HL-60 (cell line): Measurements from ENCODE around the gene IL18BP.

Experiments used
- DNase-seq, 2 experiments: peaks; one replicate each; pipeline ENCODE4 v3.0.0-alpha.2; 2010 to 2020; ENCODE audit warnings: low read depth in 1 of 2, low spot score in 1 of 2
- H3K27ac ChIP-seq: fragments of 250-450 bp; sonication (Bioruptor Pico); replicated peaks from 2 replicates; pipeline ENCODE4 v1.5.1; 2020; ENCODE audit warnings: mild to moderate bottlenecking, moderate library complexity
- H3K27me3 ChIP-seq: fragments of 250-450 bp; sonication (Bioruptor Pico); 2 replicates; pipeline ENCODE4 v1.5.1; 2021; ENCODE audit warnings: mild to moderate bottlenecking, moderate library complexity; ENCODE audit not compliant: insufficient read depth, poor library complexity, severe bottlenecking
- H3K4me3 ChIP-seq: replicated peaks from 2 replicates; pipeline ENCODE4 v1.5.1; 2011; ENCODE audit warnings: mild to moderate bottlenecking, control low read depth, low read length; ENCODE audit not compliant: insufficient read depth
- GABPA ChIP-seq: IDR thresholded peaks from 2 replicates; pipeline ENCODE4 v1.6.1; 2012; ENCODE audit warnings: low read depth
- POLR2AphosphoS5 ChIP-seq: IDR thresholded peaks from 2 replicates; pipeline ENCODE4 v1.6.1; 2012; ENCODE audit warnings: low read depth
- REST ChIP-seq: IDR thresholded peaks from 2 replicates; pipeline ENCODE4 v1.6.1; 2012; ENCODE audit warnings: low read depth; ENCODE audit not compliant: insufficient replicate concordance
- SPI1 ChIP-seq: IDR thresholded peaks from 2 replicates; pipeline ENCODE4 v1.6.1; 2012; ENCODE audit warnings: low read depth, mild to moderate bottlenecking, borderline replicate concordance
- TF ChIP-seq, protein P1 (sequence below): IDR thresholded peaks from one replicate; pipeline ENCODE4 v1.5.1; 2011; ENCODE audit warnings: low read length, control low read depth, inconsistent platforms; ENCODE audit not compliant: insufficient read depth

The IL18BP gene

GRCh38 chr11:71999798-72000197, 1.1 kb downstream of the IL18BP start:
- no peak for DNase-seq
- Histone ChIP-seq H3K27me3 (no peaks in the 10 kb centered on the region), H3K27ac (no peak overlapping the region), H3K4me3 (no peak overlapping the region)
- TF ChIP-seq SPI1 = no peak
- no peak for TF ChIP-seq REST
- TF ChIP-seq POLR2AphosphoS5 = no peak
- no peak for TF ChIP-seq GABPA
- TF ChIP-seq, protein P1, sequence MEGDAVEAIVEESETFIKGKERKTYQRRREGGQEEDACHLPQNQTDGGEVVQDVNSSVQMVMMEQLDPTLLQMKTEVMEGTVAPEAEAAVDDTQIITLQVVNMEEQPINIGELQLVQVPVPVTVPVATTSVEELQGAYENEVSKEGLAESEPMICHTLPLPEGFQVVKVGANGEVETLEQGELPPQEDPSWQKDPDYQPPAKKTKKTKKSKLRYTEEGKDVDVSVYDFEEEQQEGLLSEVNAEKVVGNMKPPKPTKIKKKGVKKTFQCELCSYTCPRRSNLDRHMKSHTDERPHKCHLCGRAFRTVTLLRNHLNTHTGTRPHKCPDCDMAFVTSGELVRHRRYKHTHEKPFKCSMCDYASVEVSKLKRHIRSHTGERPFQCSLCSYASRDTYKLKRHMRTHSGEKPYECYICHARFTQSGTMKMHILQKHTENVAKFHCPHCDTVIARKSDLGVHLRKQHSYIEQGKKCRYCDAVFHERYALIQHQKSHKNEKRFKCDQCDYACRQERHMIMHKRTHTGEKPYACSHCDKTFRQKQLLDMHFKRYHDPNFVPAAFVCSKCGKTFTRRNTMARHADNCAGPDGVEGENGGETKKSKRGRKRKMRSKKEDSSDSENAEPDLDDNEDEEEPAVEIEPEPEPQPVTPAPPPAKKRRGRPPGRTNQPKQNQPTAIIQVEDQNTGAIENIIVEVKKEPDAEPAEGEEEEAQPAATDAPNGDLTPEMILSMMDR = no peak

GRCh38 chr11:72000202-72000867, 1.6 kb downstream of the IL18BP start:
- no peak for DNase-seq
- Histone ChIP-seq H3K4me3 (no peak overlapping the region), H3K27ac (no peak overlapping the region), H3K27me3 (no peaks in the 10 kb centered on the region)
- TF ChIP-seq POLR2AphosphoS5 = no peak
- no peak for TF ChIP-seq SPI1
- TF ChIP-seq, protein P1 = no peak
- TF ChIP-seq REST = no peak
- no peak for TF ChIP-seq GABPA

DNA sequence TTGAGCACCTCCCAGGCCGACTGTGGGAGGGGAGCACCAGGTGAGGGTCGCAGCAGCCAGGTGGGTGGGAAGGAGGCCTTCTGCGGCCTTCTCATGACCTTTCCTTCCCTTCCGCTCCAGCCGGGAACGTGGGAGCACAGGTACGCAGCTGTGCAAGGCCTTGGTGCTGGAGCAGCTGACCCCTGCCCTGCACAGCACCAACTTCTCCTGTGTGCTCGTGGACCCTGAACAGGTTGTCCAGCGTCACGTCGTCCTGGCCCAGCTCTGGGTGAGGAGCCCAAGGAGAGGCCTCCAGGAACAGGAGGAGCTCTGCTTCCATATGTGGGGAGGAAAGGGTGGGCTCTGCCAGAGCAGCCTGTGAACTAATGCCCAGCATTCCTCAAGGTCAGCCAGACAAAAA, 2.6 kb downstream of the IL18BP start:
- DNase-seq = no peak
- Histone ChIP-seq H3K4me3 (no peak overlapping the region), H3K27me3 (no peaks in the 10 kb centered on the region), H3K27ac (no peak overlapping the region)
- TF ChIP-seq, protein P1 = no peak
- TF ChIP-seq GABPA (no peak), POLR2AphosphoS5 (no peak; the same call in 1 of the 2 replicates), SPI1 (no peak), REST (no peak)
